ENCODE results near the gene MAL.

- TF ChIP-seq CTCF (IDR thresholded peaks at IDR 0.05; ENCODE audit: insufficient read depth, low read depth, low read length): no peak
- no peak for TF ChIP-seq EZH2 (IDR thresholded peaks at IDR 0.05; ENCODE audit: insufficient read depth, low read length)
These were observed 21.0 kb downstream of the MAL start for GRCh38 chr2:95046371-95047112.
